Thoracic aorta (tissue), 2 donors: ENCODE results near the gene PDZD7. TPM values are rescaled to one million over a fixed set of nuclear protein-coding genes. Genes with fewer than 3 reads are reported as not detected.

Source experiments
- ATAC-seq: fragments of 150-250 bp; one replicate; pipeline ENCODE4 v1.8.0; 2017; ENCODE audit warnings: low read depth; ENCODE audit not compliant: insufficient number of reproducible peaks, low FRiP score
- DNase-seq: peaks from one replicate; pipeline ENCODE4 v3.0.0-alpha.2; 2020; ENCODE audit warnings: low spot score
- H3K27ac ChIP-seq, 2 donors: fragments of 200-600 bp; sonication (generic); 1 replicate in 1 of 2; 2 replicates in 1 of 2; pipeline ENCODE4 v1.5.1; 2016; ENCODE audit warnings: mild to moderate bottlenecking in 2 of 2, moderate library complexity in 2 of 2
- H3K27me3 ChIP-seq: fragments of 200-600 bp; sonication (generic); replicated peaks from 2 replicates; pipeline ENCODE4 v1.6.0; 2016; ENCODE audit warnings: mild to moderate bottlenecking; ENCODE audit not compliant: insufficient read depth
- H3K36me3 ChIP-seq: fragments of 200-600 bp; sonication (generic); one replicate; pipeline ENCODE4 v1.5.1; 2016
- H3K4me1 ChIP-seq, 2 donors: fragments of 200-600 bp; sonication (generic); 1 replicate in 1 of 2; 2 replicates in 1 of 2; pipeline versions ENCODE4 v1.5.1 to v1.6.0; 2016; ENCODE audit warnings: low read depth in 2 of 2, mild to moderate bottlenecking in 1 of 2; ENCODE audit not compliant: control insufficient read depth in 1 of 2
- H3K4me3 ChIP-seq: fragments of 200-600 bp; sonication (generic); 2 replicates; pipeline ENCODE4 v1.5.1; 2016; ENCODE audit warnings: mild to moderate bottlenecking
- H3K9me3 ChIP-seq: fragments of 200-600 bp; sonication (generic); 2 replicates; pipeline ENCODE4 v1.5.1; 2016
- CTCF ChIP-seq: fragments of 200-600 bp; sonication (generic); IDR thresholded peaks from one replicate; pipeline ENCODE4 v1.5.1; 2019; ENCODE audit warnings: antibody characterized with exemption
- total RNA-seq, 2 donors: library from RNA; depleted of rRNA; stranded (reverse); fragments of >200 nt; gene quantifications; one replicate each; pipeline versions ENCODE4 v1.1.0 to v1.2.3, GENCODE V29; 2016

Gene PDZD7
- total RNA-seq, 2 donors from 2014 or later, result 0.14 to 1.1 TPM

DNA sequence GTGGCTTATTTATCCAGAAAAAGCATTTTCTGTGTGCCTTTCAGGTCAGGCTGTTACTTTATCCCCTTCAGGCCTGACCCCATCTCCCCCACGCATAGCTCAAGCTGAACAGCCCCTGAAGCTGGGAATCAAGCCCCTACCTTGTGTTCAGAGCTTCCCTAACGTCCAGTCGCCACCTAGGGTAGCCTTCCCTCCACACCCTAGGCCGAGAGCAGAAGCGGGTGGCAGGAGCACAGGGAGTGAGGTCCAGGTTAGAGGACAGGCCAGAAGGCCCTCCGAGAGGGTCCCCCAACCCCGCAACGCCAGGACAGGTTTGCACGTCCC, 62.1 kb downstream of the PDZD7 start:
- H3K27ac ChIP-seq, result no peak overlapping the region
- no peaks in the 10 kb centered on the region for H3K9me3 ChIP-seq
- peak overlapping the region; percentile 81 for H3K4me3 ChIP-seq
- no peaks in the 10 kb centered on the region for H3K36me3 ChIP-seq
- peaks cover 8 to 15% of the 10 kb centered on the region in 2 donors for H3K4me1 ChIP-seq
- no peak for TF ChIP-seq CTCF
- no peaks in the 10 kb centered on the region for H3K27me3 ChIP-seq
- DNase-seq (no peak), ATAC-seq (no peak)

GRCh38 chr10:100968062-100968736, 62.7 kb downstream of the PDZD7 start:
- ATAC-seq, result no peak
- H3K4me3 ChIP-seq, result no peak overlapping the region

DNA sequence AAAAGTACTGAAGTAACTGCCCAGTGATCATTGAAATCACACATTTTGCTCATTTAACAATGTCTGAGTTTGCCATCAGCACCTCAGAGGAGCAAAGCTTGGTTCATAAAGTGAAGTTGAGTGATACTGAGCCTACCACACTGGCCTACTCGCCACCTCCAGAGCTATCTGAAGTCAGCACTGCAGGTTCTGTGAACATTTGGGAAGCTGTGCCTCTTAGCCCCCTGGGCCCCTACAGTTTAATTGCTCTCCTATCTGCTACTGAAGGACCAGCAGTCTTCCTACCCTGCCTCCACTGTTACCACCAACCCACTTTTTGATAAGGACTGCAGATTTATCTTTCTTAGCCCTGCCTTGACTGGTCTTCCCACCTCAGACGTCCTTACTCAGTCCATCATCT, 63.6 kb downstream of the PDZD7 start:
- ATAC-seq, result no peak
- DNase-seq, result no peak
- no peak overlapping the region for H3K4me3 ChIP-seq
- TF ChIP-seq CTCF, result no peak
- no peaks in the 10 kb centered on the region for H3K9me3 ChIP-seq
- H3K27ac ChIP-seq, result no peak overlapping the region
- H3K27me3 ChIP-seq, result no peaks in the 10 kb centered on the region
- H3K36me3 ChIP-seq, result no peaks in the 10 kb centered on the region
- H3K4me1 ChIP-seq, result peaks cover 8 to 15% of the 10 kb centered on the region in 2 donors

More at GRCh38 chr10:100968062-100968736, 62.7 kb downstream of the PDZD7 start:
- DNase-seq, result no peak
- no peaks in the 10 kb centered on the region for H3K36me3 ChIP-seq
- no peaks in the 10 kb centered on the region for H3K27me3 ChIP-seq
- peaks cover 8 to 15% of the 10 kb centered on the region in 2 donors for H3K4me1 ChIP-seq
- no peak overlapping the region for H3K27ac ChIP-seq
- no peaks in the 10 kb centered on the region for H3K9me3 ChIP-seq
- TF ChIP-seq CTCF, result no peak

DNA sequence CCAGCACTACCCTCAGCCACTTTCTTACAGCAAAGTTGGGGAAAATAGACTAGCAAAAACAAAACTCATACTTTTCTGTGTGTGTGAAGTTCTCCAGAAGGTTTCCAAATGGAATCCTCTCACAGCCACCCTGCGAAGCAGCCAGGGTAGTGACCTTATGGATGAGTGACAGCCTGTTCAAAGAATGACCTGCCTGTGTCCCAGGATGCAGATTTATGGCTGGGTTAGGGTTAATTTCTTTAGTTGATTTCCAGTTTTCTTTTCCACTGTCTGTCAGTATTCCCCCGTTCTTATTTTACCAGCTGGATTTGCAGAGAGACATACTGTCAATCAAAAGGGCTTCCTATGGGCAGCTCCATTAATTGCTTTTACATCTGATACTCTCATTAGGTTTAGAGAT, 64.0 kb downstream of the PDZD7 start:
- ATAC-seq, result no peak

DNA sequence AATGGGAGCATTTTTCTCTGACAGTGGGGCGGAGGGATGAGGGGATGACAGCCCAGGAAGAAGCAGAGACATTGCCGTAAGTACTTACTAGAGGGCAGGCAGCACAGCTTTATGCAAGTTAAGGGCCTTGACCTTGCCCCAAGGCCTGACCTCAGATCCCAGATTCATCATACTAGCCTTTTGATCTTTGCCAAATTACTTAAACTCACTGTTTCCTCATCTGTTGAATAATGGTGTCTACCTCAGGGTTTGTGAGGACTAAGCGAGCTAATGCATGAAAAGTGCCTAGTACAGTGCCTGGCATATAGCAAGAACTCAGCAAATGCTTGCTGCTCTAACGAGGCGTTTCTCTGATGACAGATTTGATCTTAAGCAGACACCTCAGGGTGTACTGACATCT, 65.1 kb downstream of the PDZD7 start:
- Histone ChIP-seq H3K36me3 (peaks cover 5% of the 10 kb centered on the region), H3K4me1 (peaks cover 8 to 15% of the 10 kb centered on the region in 2 donors), H3K9me3 (no peaks in the 10 kb centered on the region), H3K27me3 (no peaks in the 10 kb centered on the region), H3K4me3 (no peak overlapping the region), H3K27ac (no peak overlapping the region)
- no peak for TF ChIP-seq CTCF
- DNase-seq, result no peak
- no peak for ATAC-seq

More for the DNA sequence above, 64.0 kb downstream of the PDZD7 start:
- TF ChIP-seq CTCF, result no peak
- Histone ChIP-seq H3K27ac (no peak overlapping the region), H3K9me3 (no peaks in the 10 kb centered on the region), H3K36me3 (peaks cover 1% of the 10 kb centered on the region), H3K27me3 (no peaks in the 10 kb centered on the region), H3K4me1 (peaks cover 8 to 15% of the 10 kb centered on the region in 2 donors), H3K4me3 (no peak overlapping the region)
- DNase-seq, result no peak
